Kidney (tissue), 14 donors: ENCODE measurements around the gene GFAP. TPM values are rescaled to one million over a fixed set of nuclear protein-coding genes. Genes with fewer than 3 reads are reported as not detected.

Experiments
- DNase-seq, 5 donors: peaks; one replicate each; pipeline ENCODE4 v3.0.0-alpha.2; 2013 to 2020
- FAIRE-seq: peaks from 2 replicates; lab custom pipeline; 2012; peaks lifted over from hg19 to GRCh38; lab: Jason Lieb, UNC
- H3K27ac ChIP-seq, 2 donors: one replicate each; pipeline ENCODE4 v1.7.0; 2013; ENCODE audit warnings: low read depth in 2 of 2, low read length in 2 of 2, inconsistent platforms in 1 of 2
- H3K27me3 ChIP-seq: one replicate; pipeline ENCODE4 v1.7.1; 2013; ENCODE audit warnings: low read length, inconsistent platforms; ENCODE audit not compliant: control insufficient read depth, insufficient read depth
- H3K36me3 ChIP-seq, 3 donors: one replicate each; pipeline versions ENCODE4 v1.7.0 to v1.7.1; 2013; ENCODE audit warnings: low read length in 3 of 3, control low read depth in 1 of 3, inconsistent platforms in 1 of 3; ENCODE audit not compliant: insufficient read depth in 3 of 3, control insufficient read depth in 2 of 3
- H3K4me1 ChIP-seq, 3 donors: one replicate each; pipeline versions ENCODE4 v1.7.0 to v1.7.1; 2013; ENCODE audit warnings: low read length in 3 of 3, inconsistent platforms in 1 of 3, low read depth in 1 of 3; ENCODE audit not compliant: control insufficient read depth in 2 of 3, insufficient read depth in 2 of 3
- H3K4me3 ChIP-seq, 3 donors: one replicate each; pipeline versions ENCODE4 v1.7.0 to v1.8.1; 2013; ENCODE audit warnings: low read length in 3 of 3, control low read depth in 1 of 3, inconsistent platforms in 1 of 3
- H3K9ac ChIP-seq, 3 donors: one replicate each; pipeline versions ENCODE4 v1.7.0 to v1.7.1; 2013; ENCODE audit warnings: low read length in 3 of 3, control low read depth in 1 of 3, inconsistent platforms in 1 of 3
- H3K9me3 ChIP-seq, 3 donors: one replicate each; pipeline versions ENCODE4 v1.7.0 to v1.7.1; 2013; ENCODE audit warnings: low read length in 3 of 3, control low read depth in 1 of 3, inconsistent platforms in 1 of 3; ENCODE audit not compliant: control insufficient read depth in 2 of 3, insufficient read depth in 1 of 3
- intact Hi-C: fragments of 100-400 bp; cut with DNase I; formaldehyde crosslinking; loops from one replicate; pipeline ENCODE4 v1.11.1; 2022
- polyA plus RNA-seq: library from polyadenylated mRNA; stranded (reverse); fragments of 350-450 nt; fragmentation: Illumina TruSeq; extraction: RNeasy Lipid Tissue Mini Kit (QIAGEN cat#74804); gene quantifications from one replicate; pipeline ENCODE4 v1.2.3, GENCODE V29; 2014; ENCODE audit warnings: low read depth, low replicate concordance; ENCODE audit not compliant: insufficient read depth
- total RNA-seq: library from RNA; stranded (reverse); fragmentation: NEBNext Ultra II Directional; extraction: Animal tissue kit (Norgen Biotek cat#: 25700); gene quantifications from one replicate; pipeline ENCODE4 v1.2.1, GENCODE V29; 2021
- TF ChIP-seq, protein P1 (sequence below): IDR thresholded peaks from 3 replicates; pipeline ENCODE4 v1.5.1; 2012; ENCODE audit warnings: mild to moderate bottlenecking, moderate library complexity, borderline replicate concordance; ENCODE audit not compliant: insufficient read depth; ENCODE audit errors: extremely low read depth
- donor health status: control.
- donor health status: control.
- donor health status: control.
- donor health status: control.
- donor health status: control.
- donor health status: DM: yes; HTN: yes; CAD: no.
- donor health status: Normal renal cell carcinoma (clear cell type).

GFAP gene
- total and polyA plus RNA-seq, 2 donors from 2014 or later, result 1.4 to 2.3 TPM

DNA sequence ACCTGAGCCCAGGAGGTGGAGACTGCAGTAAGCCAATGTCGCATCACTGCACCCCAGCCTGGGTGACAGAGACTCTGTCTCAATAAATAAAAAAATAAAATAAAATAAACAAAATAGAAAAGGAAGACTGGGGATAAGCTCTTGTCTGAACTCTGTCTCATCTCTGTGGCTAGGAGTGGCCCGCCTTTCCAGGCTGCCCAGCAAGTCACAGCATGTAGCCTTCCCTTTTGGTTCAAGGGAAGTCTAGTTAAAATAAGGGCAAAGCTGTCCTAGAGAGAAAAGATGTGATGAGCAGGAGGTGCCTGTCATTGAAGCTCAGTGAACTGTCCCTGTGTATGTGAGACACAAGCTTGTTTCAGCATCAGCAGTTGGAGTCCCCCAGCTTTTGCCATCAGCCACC is 2.7 kb upstream of the GFAP start:
- Histone ChIP-seq H3K4me1 (no peaks in the 10 kb centered on the region), H3K9ac (no peak overlapping the region), H3K27me3 (no peaks in the 10 kb centered on the region), H3K27ac (no peak overlapping the region), H3K9me3 (no peaks in the 10 kb centered on the region), H3K36me3 (no peaks in the 10 kb centered on the region), H3K4me3 (no peak overlapping the region)
- intact Hi-C loops, result loop anchor here (5.0 kb wide), 1 partner anchor 104 kb away; no protein-coding TSS in a partner anchor
- TF ChIP-seq, protein P1, sequence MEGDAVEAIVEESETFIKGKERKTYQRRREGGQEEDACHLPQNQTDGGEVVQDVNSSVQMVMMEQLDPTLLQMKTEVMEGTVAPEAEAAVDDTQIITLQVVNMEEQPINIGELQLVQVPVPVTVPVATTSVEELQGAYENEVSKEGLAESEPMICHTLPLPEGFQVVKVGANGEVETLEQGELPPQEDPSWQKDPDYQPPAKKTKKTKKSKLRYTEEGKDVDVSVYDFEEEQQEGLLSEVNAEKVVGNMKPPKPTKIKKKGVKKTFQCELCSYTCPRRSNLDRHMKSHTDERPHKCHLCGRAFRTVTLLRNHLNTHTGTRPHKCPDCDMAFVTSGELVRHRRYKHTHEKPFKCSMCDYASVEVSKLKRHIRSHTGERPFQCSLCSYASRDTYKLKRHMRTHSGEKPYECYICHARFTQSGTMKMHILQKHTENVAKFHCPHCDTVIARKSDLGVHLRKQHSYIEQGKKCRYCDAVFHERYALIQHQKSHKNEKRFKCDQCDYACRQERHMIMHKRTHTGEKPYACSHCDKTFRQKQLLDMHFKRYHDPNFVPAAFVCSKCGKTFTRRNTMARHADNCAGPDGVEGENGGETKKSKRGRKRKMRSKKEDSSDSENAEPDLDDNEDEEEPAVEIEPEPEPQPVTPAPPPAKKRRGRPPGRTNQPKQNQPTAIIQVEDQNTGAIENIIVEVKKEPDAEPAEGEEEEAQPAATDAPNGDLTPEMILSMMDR, result no peak
- FAIRE-seq (no peak), DNase-seq (peak in 1 of 5 donors; percentile 15)

DNA sequence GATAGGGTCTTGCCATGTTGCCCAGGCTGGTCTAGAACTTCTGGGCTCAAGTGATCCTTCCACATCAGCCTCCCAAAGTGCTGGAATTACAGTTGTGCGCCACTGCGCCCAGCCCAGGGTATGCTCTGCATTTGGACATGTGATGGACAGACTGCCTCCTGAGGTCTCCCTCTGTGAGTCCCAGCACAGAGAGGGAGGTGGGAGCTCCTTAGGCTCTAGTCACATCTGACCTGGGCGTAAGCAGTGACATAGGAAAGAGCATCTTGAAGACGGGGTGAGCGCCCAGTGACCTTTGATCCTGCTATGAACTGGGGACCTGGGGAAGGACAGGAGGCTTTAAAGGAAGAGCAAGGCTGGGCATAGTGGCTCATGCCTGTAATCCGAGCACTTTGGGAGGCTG is 2.2 kb upstream of the GFAP start:
- DNase-seq, result peak in 2 of 5 donors; percentile 22 to 24
- Histone ChIP-seq H3K36me3 (no peaks in the 10 kb centered on the region), H3K9ac (no peak overlapping the region), H3K27me3 (no peaks in the 10 kb centered on the region), H3K9me3 (no peaks in the 10 kb centered on the region), H3K4me3 (no peak overlapping the region), H3K27ac (no peak overlapping the region), H3K4me1 (no peaks in the 10 kb centered on the region)
- FAIRE-seq, result no peak
- TF ChIP-seq, protein P1, result no peak
- intact Hi-C loops, result loop anchor here (5.0 kb wide), 1 partner anchor 105 kb away; no protein-coding TSS in a partner anchor

DNA sequence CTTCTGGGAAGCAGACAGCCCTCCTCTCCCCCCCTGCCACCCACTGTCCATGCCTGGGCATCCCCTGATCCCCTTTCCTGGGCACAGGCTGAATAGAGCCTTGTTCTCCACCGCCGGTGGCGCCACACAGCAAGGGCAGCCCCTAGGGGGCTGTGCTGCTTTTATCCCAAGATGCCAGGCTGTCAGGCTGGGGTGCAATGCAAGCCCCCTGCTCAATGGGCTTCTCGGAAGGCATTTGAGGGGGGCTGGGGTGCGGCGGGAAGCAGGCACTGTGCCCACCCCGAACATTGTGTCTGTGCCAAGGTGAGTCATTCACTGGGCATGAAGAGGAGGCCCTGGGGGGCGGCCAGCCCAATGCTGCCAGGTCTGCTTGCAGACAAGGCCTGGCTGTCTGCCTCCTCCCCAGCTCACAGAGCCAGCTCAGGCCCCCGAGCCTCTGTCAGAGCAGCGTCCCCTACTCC is 1.5 kb upstream of the GFAP start:
- Histone ChIP-seq H3K4me3 (no peak overlapping the region), H3K27me3 (no peaks in the 10 kb centered on the region), H3K9ac (no peak overlapping the region), H3K9me3 (no peaks in the 10 kb centered on the region), H3K27ac (no peak overlapping the region), H3K36me3 (no peaks in the 10 kb centered on the region), H3K4me1 (no peaks in the 10 kb centered on the region)
- intact Hi-C loops, result loop anchor here (5.0 kb wide), 1 partner anchor 105 kb away; no protein-coding TSS in a partner anchor
- TF ChIP-seq, protein P1, result no peak
- peak in 2 of 5 donors; percentile 39 to 92 for DNase-seq
- no peak for FAIRE-seq
